ENCODE data around the gene VAPB. TPM values are rescaled to one million over a fixed set of nuclear protein-coding genes. Genes with fewer than 3 reads are reported as not detected.
"Not testable (repeated sequence)": the region's sequence is repeated elsewhere in the genome, so short reads cannot be mapped to it uniquely, and the experiment has no call there.

VAPB gene
- total RNA-seq, 4 donors from 2014 or later: 9.4 to 13.0 (median 11.0) TPM

DNA sequence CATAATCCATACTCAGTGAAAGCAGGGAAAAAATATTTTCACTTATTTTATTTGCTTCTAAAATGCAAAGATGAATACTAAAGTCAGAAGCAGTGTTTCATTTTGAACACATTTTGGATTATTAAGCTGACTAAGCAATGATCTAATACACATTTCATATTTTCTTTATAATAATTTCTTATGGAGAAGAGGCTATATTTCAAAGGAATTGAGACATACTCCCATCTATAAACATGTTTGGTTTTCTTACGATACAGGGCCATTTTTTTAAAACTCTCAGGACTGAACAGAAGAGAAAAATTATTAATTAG lies 26.9 kb upstream of the VAPB start:
- no peak overlapping the region for H3K4me3 ChIP-seq (ENCODE audit: low read depth, poor library complexity, severe bottlenecking)
- 93 to 94% methylated on average over 1 of the region's 1 CpG for WGBS, 2 donors
- TF ChIP-seq, protein P1, sequence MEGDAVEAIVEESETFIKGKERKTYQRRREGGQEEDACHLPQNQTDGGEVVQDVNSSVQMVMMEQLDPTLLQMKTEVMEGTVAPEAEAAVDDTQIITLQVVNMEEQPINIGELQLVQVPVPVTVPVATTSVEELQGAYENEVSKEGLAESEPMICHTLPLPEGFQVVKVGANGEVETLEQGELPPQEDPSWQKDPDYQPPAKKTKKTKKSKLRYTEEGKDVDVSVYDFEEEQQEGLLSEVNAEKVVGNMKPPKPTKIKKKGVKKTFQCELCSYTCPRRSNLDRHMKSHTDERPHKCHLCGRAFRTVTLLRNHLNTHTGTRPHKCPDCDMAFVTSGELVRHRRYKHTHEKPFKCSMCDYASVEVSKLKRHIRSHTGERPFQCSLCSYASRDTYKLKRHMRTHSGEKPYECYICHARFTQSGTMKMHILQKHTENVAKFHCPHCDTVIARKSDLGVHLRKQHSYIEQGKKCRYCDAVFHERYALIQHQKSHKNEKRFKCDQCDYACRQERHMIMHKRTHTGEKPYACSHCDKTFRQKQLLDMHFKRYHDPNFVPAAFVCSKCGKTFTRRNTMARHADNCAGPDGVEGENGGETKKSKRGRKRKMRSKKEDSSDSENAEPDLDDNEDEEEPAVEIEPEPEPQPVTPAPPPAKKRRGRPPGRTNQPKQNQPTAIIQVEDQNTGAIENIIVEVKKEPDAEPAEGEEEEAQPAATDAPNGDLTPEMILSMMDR (IDR thresholded peaks at IDR 0.05): no peak
- TF ChIP-seq POLR2A (IDR thresholded peaks at IDR 0.05): no peak
- no peak for DNase-seq (ENCODE audit: low spot score in 2 of 2)
- intact Hi-C loops (cut with DNase I; ENCODE audit: low total_unique reads): no loop called here

DNA sequence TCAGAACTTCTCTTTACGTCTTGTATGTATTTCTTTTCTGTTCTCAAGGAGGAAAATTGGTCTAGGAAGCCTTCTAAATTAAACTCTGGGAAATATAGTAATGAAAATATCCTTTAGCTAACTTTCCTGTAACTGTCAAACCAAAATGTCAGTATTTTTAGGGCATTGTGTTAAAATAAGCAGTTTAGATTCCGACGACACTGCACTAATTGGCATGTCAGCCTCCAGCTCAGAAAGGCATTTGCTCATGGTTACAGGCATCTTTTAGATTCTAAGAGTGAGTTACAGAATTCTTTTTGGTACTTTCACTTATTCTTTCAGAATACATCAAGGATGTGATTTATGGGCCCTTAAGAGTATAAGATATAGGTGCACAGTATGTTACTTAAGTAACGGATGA lies 26.1 kb upstream of the VAPB start:
- intact Hi-C loops (cut with DNase I; ENCODE audit: low total_unique reads): no loop called here
- no peak for TF ChIP-seq POLR2A (IDR thresholded peaks at IDR 0.05)
- TF ChIP-seq, protein P1 (IDR thresholded peaks at IDR 0.05): no peak
- 91 to 92% methylated on average over 4 of the region's 4 CpGs for WGBS, 2 donors
- no peak overlapping the region for H3K4me3 ChIP-seq (ENCODE audit: low read depth, poor library complexity, severe bottlenecking)
- no peak for DNase-seq (ENCODE audit: low spot score in 2 of 2)

DNA sequence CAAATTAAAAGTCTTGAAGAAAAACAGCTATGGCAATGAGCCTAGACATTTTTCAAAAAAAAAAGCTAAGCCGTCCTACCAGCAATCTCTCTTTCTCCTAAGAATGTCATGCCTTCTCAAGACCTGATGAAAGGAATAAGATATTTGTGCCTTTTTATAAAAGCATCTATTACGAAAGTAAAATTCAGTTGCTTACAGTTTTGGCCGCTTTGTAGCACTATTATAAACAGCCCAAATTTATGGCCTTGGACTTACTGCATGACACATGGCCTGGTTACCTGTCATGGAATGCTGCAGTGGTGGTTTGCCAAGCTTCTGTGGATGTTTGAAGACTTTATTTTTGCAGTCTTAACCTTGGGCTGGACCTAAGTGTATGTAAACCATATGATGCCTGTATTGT lies 22.2 kb upstream of the VAPB start:
- 82 to 86% methylated on average over 3 of the region's 3 CpGs for WGBS, 2 donors
- no peak for TF ChIP-seq POLR2A (IDR thresholded peaks at IDR 0.05)
- TF ChIP-seq, protein P1 (IDR thresholded peaks at IDR 0.05): no peak
- DNase-seq (ENCODE audit: low spot score in 2 of 2): no peak
- intact Hi-C loops (cut with DNase I; ENCODE audit: low total_unique reads): no loop called here
- H3K4me3 ChIP-seq (ENCODE audit: low read depth, poor library complexity, severe bottlenecking): no peak overlapping the region

DNA sequence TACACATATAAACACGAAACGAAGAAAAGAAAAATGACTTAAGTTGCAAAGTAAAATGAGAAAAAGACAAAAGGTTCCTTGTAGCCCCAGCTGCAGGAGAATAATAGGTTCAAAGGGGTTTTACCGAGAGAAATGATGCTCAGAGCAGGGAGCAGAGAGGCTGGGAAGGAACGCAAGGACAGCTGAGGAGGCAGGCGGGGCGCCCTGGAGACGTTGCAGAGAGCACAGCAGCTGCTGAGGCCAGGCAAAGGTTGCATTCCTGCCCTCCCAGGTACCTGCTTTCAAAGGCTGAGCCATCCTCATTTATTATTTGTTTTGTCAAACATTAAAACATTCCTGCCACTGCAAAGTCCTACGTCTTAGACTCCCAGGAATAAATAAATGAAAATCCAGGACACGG lies 16.2 kb upstream of the VAPB start:
- no peak for TF ChIP-seq POLR2A (IDR thresholded peaks at IDR 0.05)
- TF ChIP-seq, protein P1 (IDR thresholded peaks at IDR 0.05): no peak
- no peak for DNase-seq (ENCODE audit: low spot score in 2 of 2)
- no peak overlapping the region for H3K4me3 ChIP-seq (ENCODE audit: low read depth, poor library complexity, severe bottlenecking)
- WGBS, 2 donors: 59 to 63% methylated on average over 9 of the region's 9 CpGs
- intact Hi-C loops (cut with DNase I; ENCODE audit: low total_unique reads): no loop called here

DNA sequence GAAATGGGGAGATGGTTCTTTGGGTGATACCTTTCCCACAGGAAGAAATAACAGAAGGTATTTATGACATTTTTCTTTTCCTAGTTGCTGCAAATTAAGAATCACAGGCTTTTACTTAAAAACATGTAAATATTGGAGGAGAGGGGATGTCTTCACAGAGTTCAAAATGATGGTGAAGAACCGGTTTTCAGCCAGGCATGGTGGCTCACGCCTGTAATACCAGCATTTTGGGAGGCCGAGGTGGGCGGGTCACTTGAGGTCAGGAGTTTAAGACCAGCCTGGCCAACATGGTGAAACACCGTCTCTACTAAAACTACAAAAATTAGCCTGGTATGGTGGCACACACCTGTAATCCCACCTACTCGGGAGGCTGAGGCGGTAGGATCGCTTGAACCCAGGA lies 15.7 kb upstream of the VAPB start:
- 90 to 93% methylated on average over 8 of the region's 8 CpGs for WGBS, 2 donors
- intact Hi-C loops (cut with DNase I; ENCODE audit: low total_unique reads); H3K4me3 ChIP-seq (ENCODE audit: low read depth, poor library complexity, severe bottlenecking); DNase-seq (ENCODE audit: low spot score in 2 of 2): not testable (repeated sequence)

DNA sequence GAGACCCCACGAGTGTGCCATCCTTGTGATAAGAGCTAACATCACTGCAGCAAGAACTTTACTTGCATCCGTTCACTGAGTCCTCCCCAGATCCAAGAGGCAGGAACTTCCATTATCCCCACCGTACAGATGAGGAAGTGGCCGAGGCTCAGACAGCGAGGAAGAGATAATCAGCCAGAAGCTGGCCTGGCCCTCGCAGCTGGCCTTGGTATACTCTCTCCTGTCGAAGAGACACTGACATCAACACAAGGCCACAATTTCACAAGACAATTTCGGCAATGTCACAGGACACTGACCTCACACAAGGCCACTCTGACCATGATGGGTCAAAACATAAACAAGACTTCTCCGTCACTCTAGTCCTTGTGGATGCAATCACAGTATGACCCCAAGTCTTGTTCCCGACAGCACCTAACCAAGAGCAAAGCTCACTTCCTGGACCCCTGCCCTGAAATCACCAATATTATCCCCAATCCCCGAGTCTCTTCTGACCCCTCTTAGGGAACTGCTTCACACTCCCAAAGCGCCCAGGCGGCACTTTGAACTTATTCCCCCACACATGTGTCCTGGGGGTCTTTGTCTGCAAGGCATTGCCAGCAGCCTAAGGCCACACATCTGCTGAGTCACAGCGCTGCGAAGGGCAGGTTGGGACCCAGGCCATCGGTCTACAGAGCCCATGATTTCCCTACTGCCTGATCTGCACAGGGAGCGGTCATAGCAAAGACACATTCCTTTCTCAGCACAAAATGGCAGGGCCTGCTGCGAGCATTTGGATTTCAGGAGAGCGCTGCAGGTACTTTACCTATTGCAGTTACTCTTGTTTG lies 14.8 kb upstream of the VAPB start:
- no peak for TF ChIP-seq POLR2A (IDR thresholded peaks at IDR 0.05)
- TF ChIP-seq, protein P1 (IDR thresholded peaks at IDR 0.05): no peak
- intact Hi-C loops (cut with DNase I; ENCODE audit: low total_unique reads): no loop called here
- no peak overlapping the region for H3K4me3 ChIP-seq (ENCODE audit: low read depth, poor library complexity, severe bottlenecking)
- DNase-seq (ENCODE audit: low spot score in 2 of 2): no peak
- WGBS, 2 donors: 79 to 83% methylated on average over 19 of the region's 19 CpGs

All from lower leg skin (tissue), 4 donors.